ENCODE results near the gene DTNA.

The DTNA gene

GRCh38 chr18:34929336-34929780 lies 219.3 kb downstream of the DTNA start:
- no peak for FAIRE-seq
- DNase-seq (ENCODE audit: insufficient read length, low spot score), result no peak
- TF ChIP-seq CTCF (IDR thresholded peaks at IDR 0.05; ENCODE audit: insufficient read depth, missing control alignments), result no peak

GRCh38 chr18:34932363-34932762 lies 222.3 kb downstream of the DTNA start:
- FAIRE-seq (peak; percentile 48), DNase-seq (ENCODE audit: insufficient read length, low spot score) (no peak)
- TF ChIP-seq CTCF (IDR thresholded peaks at IDR 0.05; ENCODE audit: insufficient read depth, missing control alignments), result no peak

GRCh38 chr18:34932792-34933466 lies 222.8 kb downstream of the DTNA start:
- TF ChIP-seq CTCF (IDR thresholded peaks at IDR 0.05; ENCODE audit: insufficient read depth, missing control alignments), result no peak
- no peak for DNase-seq (ENCODE audit: insufficient read length, low spot score)
- FAIRE-seq, result peak; percentile 69

- TF ChIP-seq CTCF (IDR thresholded peaks at IDR 0.05; ENCODE audit: insufficient read depth, missing control alignments), result no peak
- DNase-seq (ENCODE audit: insufficient read length, low spot score) (no peak), FAIRE-seq (peak; percentile 11)
These were observed 224.0 kb downstream of the DTNA start for GRCh38 chr18:34933909-34934661.

GRCh38 chr18:34936772-34937171 lies 226.7 kb downstream of the DTNA start:
- TF ChIP-seq CTCF (IDR thresholded peaks at IDR 0.05; ENCODE audit: insufficient read depth, missing control alignments), result no peak
- DNase-seq (ENCODE audit: insufficient read length, low spot score) (no peak), FAIRE-seq (no peak)

- TF ChIP-seq CTCF (IDR thresholded peaks at IDR 0.05; ENCODE audit: insufficient read depth, missing control alignments), result no peak
- DNase-seq (ENCODE audit: insufficient read length, low spot score), result no peak
- no peak for FAIRE-seq
These were observed 228.0 kb downstream of the DTNA start for GRCh38 chr18:34938090-34938489.
